Measurements from ENCODE around the gene TSPY9. TPM values are rescaled to one million over a fixed set of nuclear protein-coding genes. Genes with fewer than 3 reads are reported as not detected.
"Not testable (repeated sequence)": the region's sequence is repeated elsewhere in the genome, so short reads cannot be mapped to it uniquely, and the experiment has no call there.

TSPY9 gene
- total RNA-seq, result not detected in 2 replicates

- DNase-seq (ENCODE audit: low read depth, low spot score), result not testable (repeated sequence)
These were observed at the start of gene TSPY9 for GRCh38 chrY:9486967-9487366. TSS of gene TSPY9 (plus strand) at chrY:9487267. CDS start at chrY:9487313, 46 bp downstream.

- DNase-seq (ENCODE audit: low read depth, low spot score), result not testable (repeated sequence)
These were observed 20.4 kb upstream of the TSPY9 start, which contains the start of gene TSPY1 for GRCh38 chrY:9466655-9467054. TSS of gene TSPY1 (plus strand) at chrY:9466955. CDS start at chrY:9467001, 46 bp downstream.

- DNase-seq (ENCODE audit: low read depth, low spot score), result not testable (repeated sequence)
These were observed 17.3 kb downstream of the TSPY9 start for GRCh38 chrY:9504396-9504795.

DNA sequence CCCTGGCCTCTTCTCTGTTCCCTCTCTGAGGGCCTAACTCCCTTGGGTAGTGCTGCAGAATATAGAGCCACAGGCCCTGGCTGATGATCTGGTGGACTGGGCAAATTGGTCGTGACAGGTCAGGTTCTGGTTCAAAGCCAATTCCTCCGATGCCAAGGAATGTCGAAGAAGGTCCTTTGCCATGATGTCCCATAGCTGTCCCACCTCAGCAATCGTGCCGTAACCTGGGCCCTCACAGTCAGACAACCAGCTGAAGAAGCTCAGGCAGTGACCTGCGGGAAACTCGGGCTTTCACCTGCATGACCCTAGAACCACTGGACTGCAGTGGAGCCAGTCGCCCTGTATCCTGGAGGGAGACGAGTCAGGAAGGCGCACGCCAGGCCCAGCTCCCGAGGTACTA is 29.2 kb downstream of the TSPY9 start:
- not testable (repeated sequence) for DNase-seq (ENCODE audit: low read depth, low spot score)

DNA sequence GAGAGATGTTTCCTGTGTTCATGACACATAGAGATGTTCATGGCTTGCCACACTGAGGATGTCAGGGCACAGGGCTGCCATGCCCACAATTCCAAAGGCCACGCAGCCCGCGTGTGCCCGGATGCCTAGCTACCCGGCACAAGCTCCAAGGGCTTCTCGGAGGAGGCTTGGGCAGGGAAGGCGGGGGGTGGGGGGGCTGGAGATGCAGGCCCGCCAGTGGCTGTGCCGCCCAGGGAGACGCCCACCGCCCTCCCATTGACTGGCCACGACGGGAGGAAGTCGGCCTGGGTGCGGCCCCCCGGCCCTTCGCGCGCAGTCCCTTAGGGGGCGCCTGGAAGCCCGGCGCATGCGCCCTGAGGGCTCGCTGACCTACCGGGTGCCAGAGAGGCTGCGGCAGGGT is 40.5 kb downstream of the TSPY9 start, which contains the start of gene TSPY10:
TSPY10 (plus strand) TSS at position 301 of the 400 bp plus-strand sequence; CDS start at position 347, 46 bp downstream.
- not testable (repeated sequence) for DNase-seq (ENCODE audit: low read depth, low spot score)

Other genes with a start within 250 kb of the TSPY9 start
- not detected in 2 replicates for gene TSPY4, start 149.8 kb upstream of the TSPY9 start, total RNA-seq
- gene TSPY8, start 129.5 kb upstream of the TSPY9 start, total RNA-seq, result not detected in 2 replicates
- gene TSPY3, start 88.8 kb upstream of the TSPY9 start, total RNA-seq, result not detected in 2 replicates
- not detected in 2 replicates for gene TSPY1, start 20.3 kb upstream of the TSPY9 start, total RNA-seq
- gene TSPY10, start 40.6 kb downstream of the TSPY9 start, total RNA-seq, result not detected in 2 replicates

All from pulmonary artery endothelial cell (primary cell).